DND-41 (cell line): Measurements from ENCODE around the gene ITPR3.
A peak's percentile ranks its signal among the peaks of the same experiment; 100 is the strongest.

Experiments used
- ATAC-seq: fragments of 200-7000 bp; cut with Tn5 transposase; 3 replicates; pipeline ENCODE4 v1.9.1; 2021; ENCODE audit warnings: low read depth; ENCODE audit not compliant: insufficient read depth
- DNase-seq: peaks from one replicate; pipeline ENCODE4 v3.0.0-alpha.2; 2020
- H2AFZ ChIP-seq: 2 replicates; pipeline ENCODE4 v1.6.0; 2012; ENCODE audit warnings: low read depth, low read length
- H3K27ac ChIP-seq: 2 replicates; pipeline ENCODE4 v1.5.1; 2012; ENCODE audit warnings: low read length, inconsistent platforms
- H3K27me3 ChIP-seq: fragments of 200-600 bp; sonication (generic); 2 replicates; pipeline ENCODE4 v1.6.0; 2012; ENCODE audit warnings: low read length, mild to moderate bottlenecking, inconsistent platforms; ENCODE audit not compliant: insufficient read depth, poor library complexity
- H3K36me3 ChIP-seq: 2 replicates; pipeline ENCODE4 v1.5.1; 2012; ENCODE audit warnings: low read length, inconsistent platforms; ENCODE audit not compliant: insufficient read depth
- H3K4me1 ChIP-seq: 2 replicates; pipeline ENCODE4 v1.5.1; 2012; ENCODE audit warnings: mild to moderate bottlenecking, low read length; ENCODE audit not compliant: insufficient read depth
- H3K4me2 ChIP-seq: 2 replicates; pipeline ENCODE4 v1.6.0; 2012; ENCODE audit warnings: mild to moderate bottlenecking, moderate library complexity, low read length, inconsistent platforms; ENCODE audit not compliant: insufficient read depth
- H3K4me3 ChIP-seq, 2 experiments: fragments of 200-600 bp in 1 of 2; shearing (Covaris generic) in 1 of 2; 2 replicates each; pipeline ENCODE4 v1.5.1; 2012 to 2016; ENCODE audit warnings: inconsistent platforms in 2 of 2, low read length in 2 of 2, mild to moderate bottlenecking in 2 of 2, low read depth in 1 of 2, moderate library complexity in 1 of 2
- H3K79me2 ChIP-seq: 2 replicates; pipeline ENCODE4 v1.6.0; 2012; ENCODE audit warnings: low read length, inconsistent platforms; ENCODE audit not compliant: insufficient read depth
- H3K9ac ChIP-seq: 2 replicates; pipeline ENCODE4 v1.6.0; 2012; ENCODE audit warnings: low read depth, mild to moderate bottlenecking, inconsistent platforms, low read length, moderate library complexity
- H3K9me3 ChIP-seq: 2 replicates; pipeline ENCODE4 v1.5.1; 2012; ENCODE audit warnings: low read length, moderate library complexity, mild to moderate bottlenecking, inconsistent platforms; ENCODE audit not compliant: insufficient read depth, severe bottlenecking
- H4K20me1 ChIP-seq: 2 replicates; pipeline ENCODE4 v1.6.0; 2012; ENCODE audit warnings: low read length; ENCODE audit not compliant: insufficient read depth
- CTCF ChIP-seq: IDR thresholded peaks from 2 replicates; pipeline ENCODE4 v1.5.1; 2012; ENCODE audit warnings: borderline replicate concordance, low read length, moderate library complexity, mild to moderate bottlenecking; ENCODE audit not compliant: poor library complexity, severe bottlenecking; ENCODE audit errors: extremely low read depth
- EZH2 ChIP-seq: IDR thresholded peaks from 3 replicates; pipeline ENCODE4 v1.6.1; 2012; ENCODE audit warnings: borderline replicate concordance, low read depth, mild to moderate bottlenecking, moderate library complexity, low read length, inconsistent platforms; ENCODE audit not compliant: severe bottlenecking

Gene ITPR3

GRCh38 chr6:33623895-33624381 is 2.8 kb downstream of the ITPR3 start:
- no peak overlapping the region for H3K4me3 ChIP-seq
- DNase-seq (no peak), ATAC-seq (no peak)
- peaks cover 44% of the 10 kb centered on the region for H4K20me1 ChIP-seq
- H3K4me1 ChIP-seq, result peaks cover 43% of the 10 kb centered on the region
- H3K36me3 ChIP-seq, result peaks cover 39% of the 10 kb centered on the region
- H3K9ac ChIP-seq, result no peak overlapping the region; the same call in 1 of the 2 replicates
- H3K9me3 ChIP-seq, result no peaks in the 10 kb centered on the region
- H3K27ac ChIP-seq, result no peak overlapping the region
- no peaks in the 10 kb centered on the region for H3K27me3 ChIP-seq
- H3K4me2 ChIP-seq, result peak overlapping the region; percentile 98; the same call in 1 of the 2 replicates
- H3K79me2 ChIP-seq, result peaks cover 67% of the 10 kb centered on the region
- TF ChIP-seq EZH2 (no peak), CTCF (no peak)
- H2AFZ ChIP-seq, result no peak overlapping the region

- Histone ChIP-seq H3K79me2 (peaks cover 70% of the 10 kb centered on the region), H2AFZ (no peak overlapping the region), H3K4me2 (0 out of 2 replicates have a peak overlapping the region, but pooled peaks have one; percentile 12), H3K9me3 (no peaks in the 10 kb centered on the region), H3K4me1 (peaks cover 34% of the 10 kb centered on the region), H3K4me3 (no peak overlapping the region), H3K9ac (no peak overlapping the region), H3K27me3 (no peaks in the 10 kb centered on the region), H3K36me3 (peaks cover 39% of the 10 kb centered on the region), H4K20me1 (peaks cover 44% of the 10 kb centered on the region), H3K27ac (no peak overlapping the region)
- no peak for TF ChIP-seq CTCF
- no peak for TF ChIP-seq EZH2
- no peak for ATAC-seq
- no peak for DNase-seq
These were observed 3.7 kb downstream of the ITPR3 start for GRCh38 chr6:33624856-33625255.

GRCh38 chr6:33627876-33628275 is 6.8 kb downstream of the ITPR3 start:
- no peak for TF ChIP-seq EZH2
- TF ChIP-seq CTCF, result no peak
- Histone ChIP-seq H2AFZ (no peak overlapping the region), H3K27ac (no peak overlapping the region), H3K79me2 (peaks cover 50% of the 10 kb centered on the region), H3K9me3 (no peaks in the 10 kb centered on the region), H3K4me1 (peaks cover 18% of the 10 kb centered on the region), H3K4me2 (no peak overlapping the region), H3K4me3 (no peak overlapping the region), H3K9ac (no peak overlapping the region), H3K36me3 (peaks cover 36% of the 10 kb centered on the region), H3K27me3 (no peaks in the 10 kb centered on the region), H4K20me1 (peaks cover 56% of the 10 kb centered on the region)
- no peak for DNase-seq
- no peak for ATAC-seq
